ENCODE results near the gene PIP5K1B. TPM values are rescaled to one million over a fixed set of nuclear protein-coding genes. Genes with fewer than 3 reads are reported as not detected.

Gene PIP5K1B
- total and polyA plus RNA-seq, 10 of the 15 experiments (the other 5 are each of a cell fraction or from before 2014, with no cell fraction given) = 6.8 to 16.3 (median 10.6) TPM

DNA sequence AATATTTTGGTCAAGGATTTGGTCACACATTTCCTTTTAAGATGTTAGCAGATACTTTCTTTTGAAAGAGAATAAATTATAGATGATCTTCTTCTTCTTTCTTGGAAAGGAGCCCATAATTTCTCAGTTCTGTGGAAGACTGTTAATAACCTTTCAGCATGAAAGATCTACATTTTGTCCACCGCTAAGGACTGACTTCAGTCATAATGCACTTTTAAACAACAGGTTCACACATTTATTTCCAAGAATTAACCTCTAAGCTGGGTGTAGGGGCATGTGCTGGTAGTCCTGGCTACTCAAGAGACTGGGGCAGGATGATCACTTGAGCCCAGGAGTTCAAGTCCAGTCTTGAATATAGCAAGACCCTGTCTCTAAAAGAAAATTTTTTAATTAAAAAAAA lies 215.9 kb downstream of the PIP5K1B start:
- H3K4me1 ChIP-seq (ENCODE audit: control insufficient read depth, insufficient read depth, low read length) = peaks cover 24% of the 10 kb centered on the region
- in situ Hi-C loops (cut with MboI) = no loop called here
- no peaks in the 10 kb centered on the region for H3K79me2 ChIP-seq (ENCODE audit: control insufficient read depth, insufficient read depth, low read length)
- ATAC-seq (no peak), FAIRE-seq (no peak), DNase-seq (ENCODE audit: low read depth, low spot score) (no peak)
- H4K20me1 ChIP-seq (ENCODE audit: control insufficient read depth, insufficient read depth) = no peaks in the 10 kb centered on the region
- SMC1A ChIA-PET (ENCODE audit: uncharacterized antibody, unreplicated experiment) = no interaction called here
- RAD21 ChIA-PET (ENCODE audit: unreplicated experiment) = no interaction called here
- H3K4me3 ChIP-seq = no peak overlapping the region
- H3K9ac ChIP-seq (ENCODE audit: control insufficient read depth, insufficient read depth, low read length) = no peak overlapping the region
- no peaks in the 10 kb centered on the region for H3K27me3 ChIP-seq (replicated peaks in 1 of 2; ENCODE audit: control insufficient read depth in 2 of 2, insufficient read depth in 2 of 2, low read length in 1 of 2)
- POLR2A ChIA-PET = interaction anchor here (0.7 kb wide), 1 partner anchor 26 kb away, joined by 3 read pairs; no protein-coding TSS in a partner anchor
- H3K9me3 ChIP-seq (replicated peaks; ENCODE audit: control insufficient read depth, insufficient read depth, low read length) = no peaks in the 10 kb centered on the region
- no peak overlapping the region for H2AFZ ChIP-seq (ENCODE audit: control insufficient read depth, low read depth, low read length)
- WGBS (ENCODE audit: insufficient coverage, insufficient replicate concordance, low lambda C conversion rate, missing lambda C conversion rate) = 100% methylated on average over 1 of the region's 1 CpG
- CTCF ChIA-PET = no interaction called here
- H3K4me2 ChIP-seq (ENCODE audit: control insufficient read depth, insufficient read depth) = no peak overlapping the region
- intact Hi-C loops (cut with micrococcal nuclease; ENCODE audit: unreplicated experiment) = no loop called here
- no peak overlapping the region for H3K27ac ChIP-seq (ENCODE audit: control insufficient read depth, insufficient read depth)
- no TSS peak for BruUV-seq (replicated peaks)
- peaks cover 0 to 6% of the 10 kb centered on the region in 2 experiments; a peak in 1 of 4 replicates for H3K36me3 ChIP-seq (ENCODE audit: control insufficient read depth in 2 of 2, insufficient read depth in 2 of 2, low read length in 1 of 2)
- TF ChIP-seq CHD2 (IDR thresholded peaks at IDR 0.05; ENCODE audit: borderline replicate concordance, low read depth, low read length) = no peak
- no peak for TF ChIP-seq RB1 (IDR thresholded peaks at IDR 0.05; ENCODE audit: borderline replicate concordance)
- TF ChIP-seq KAT2A (conservative IDR thresholded peaks at IDR 0.05; ENCODE audit: control insufficient read depth, low read depth, low read length) = no peak
- TF ChIP-seq SUZ12 (IDR thresholded peaks at IDR 0.05; ENCODE audit: unreplicated experiment) = no peak
- TF ChIP-seq, protein P1, sequence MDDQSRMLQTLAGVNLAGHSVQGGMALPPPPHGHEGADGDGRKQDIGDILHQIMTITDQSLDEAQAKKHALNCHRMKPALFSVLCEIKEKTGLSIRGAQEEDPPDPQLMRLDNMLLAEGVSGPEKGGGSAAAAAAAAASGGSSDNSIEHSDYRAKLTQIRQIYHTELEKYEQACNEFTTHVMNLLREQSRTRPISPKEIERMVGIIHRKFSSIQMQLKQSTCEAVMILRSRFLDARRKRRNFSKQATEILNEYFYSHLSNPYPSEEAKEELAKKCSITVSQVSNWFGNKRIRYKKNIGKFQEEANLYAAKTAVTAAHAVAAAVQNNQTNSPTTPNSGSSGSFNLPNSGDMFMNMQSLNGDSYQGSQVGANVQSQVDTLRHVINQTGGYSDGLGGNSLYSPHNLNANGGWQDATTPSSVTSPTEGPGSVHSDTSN (IDR thresholded peaks at IDR 0.05; ENCODE audit: insufficient replicate concordance, low read depth, low read length) = no peak
- no peak for TF ChIP-seq ZNF217 (IDR thresholded peaks at IDR 0.05)
- no peak for TF ChIP-seq RELB (IDR thresholded peaks at IDR 0.05; ENCODE audit: low read depth)
- no peak for TF ChIP-seq EZH2 (IDR thresholded peaks at IDR 0.05; ENCODE audit: borderline replicate concordance, control insufficient read depth, low read depth, low read length)
- TF ChIP-seq ZBTB33 (IDR thresholded peaks at IDR 0.05) = no peak
- TF ChIP-seq KLF5 (IDR thresholded peaks at IDR 0.05; ENCODE audit: partially characterized antibody) = no peak
- TF ChIP-seq ATF2 (IDR thresholded peaks at IDR 0.05; ENCODE audit: low read length) = no peak
- TF ChIP-seq NFYB (IDR thresholded peaks at IDR 0.05; ENCODE audit: insufficient read depth, low read depth, low read length) = no peak
- TF ChIP-seq, protein P2, sequence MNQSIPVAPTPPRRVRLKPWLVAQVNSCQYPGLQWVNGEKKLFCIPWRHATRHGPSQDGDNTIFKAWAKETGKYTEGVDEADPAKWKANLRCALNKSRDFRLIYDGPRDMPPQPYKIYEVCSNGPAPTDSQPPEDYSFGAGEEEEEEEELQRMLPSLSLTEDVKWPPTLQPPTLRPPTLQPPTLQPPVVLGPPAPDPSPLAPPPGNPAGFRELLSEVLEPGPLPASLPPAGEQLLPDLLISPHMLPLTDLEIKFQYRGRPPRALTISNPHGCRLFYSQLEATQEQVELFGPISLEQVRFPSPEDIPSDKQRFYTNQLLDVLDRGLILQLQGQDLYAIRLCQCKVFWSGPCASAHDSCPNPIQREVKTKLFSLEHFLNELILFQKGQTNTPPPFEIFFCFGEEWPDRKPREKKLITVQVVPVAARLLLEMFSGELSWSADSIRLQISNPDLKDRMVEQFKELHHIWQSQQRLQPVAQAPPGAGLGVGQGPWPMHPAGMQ (IDR thresholded peaks at IDR 0.05; ENCODE audit: borderline replicate concordance) = no peak
- TF ChIP-seq, protein P3, sequence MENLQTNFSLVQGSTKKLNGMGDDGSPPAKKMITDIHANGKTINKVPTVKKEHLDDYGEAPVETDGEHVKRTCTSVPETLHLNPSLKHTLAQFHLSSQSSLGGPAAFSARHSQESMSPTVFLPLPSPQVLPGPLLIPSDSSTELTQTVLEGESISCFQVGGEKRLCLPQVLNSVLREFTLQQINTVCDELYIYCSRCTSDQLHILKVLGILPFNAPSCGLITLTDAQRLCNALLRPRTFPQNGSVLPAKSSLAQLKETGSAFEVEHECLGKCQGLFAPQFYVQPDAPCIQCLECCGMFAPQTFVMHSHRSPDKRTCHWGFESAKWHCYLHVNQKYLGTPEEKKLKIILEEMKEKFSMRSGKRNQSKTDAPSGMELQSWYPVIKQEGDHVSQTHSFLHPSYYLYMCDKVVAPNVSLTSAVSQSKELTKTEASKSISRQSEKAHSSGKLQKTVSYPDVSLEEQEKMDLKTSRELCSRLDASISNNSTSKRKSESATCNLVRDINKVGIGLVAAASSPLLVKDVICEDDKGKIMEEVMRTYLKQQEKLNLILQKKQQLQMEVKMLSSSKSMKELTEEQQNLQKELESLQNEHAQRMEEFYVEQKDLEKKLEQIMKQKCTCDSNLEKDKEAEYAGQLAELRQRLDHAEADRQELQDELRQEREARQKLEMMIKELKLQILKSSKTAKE (IDR thresholded peaks at IDR 0.05; ENCODE audit: low read depth, poor library complexity, severe bottlenecking) = no peak
